Right lobe of liver (tissue), 6 donors: Measurements from ENCODE around the gene GREB1. TPM values are rescaled to one million over a fixed set of nuclear protein-coding genes. Genes with fewer than 3 reads are reported as not detected.

Experiments
- ATAC-seq, 4 donors: fragments of 200-7000 bp; cut with Tn5 transposase; one replicate each; pipeline ENCODE4 v1.9.1; 2020; ENCODE audit warnings: mild to moderate bottlenecking in 4 of 4, moderate library complexity in 4 of 4
- DNase-seq, 3 donors: peaks; one replicate each; pipeline ENCODE4 v3.0.0-alpha.2; 2020
- H3K27ac ChIP-seq, 3 donors: fragments of 200-600 bp; one replicate each; pipeline ENCODE4 v1.8.0; 2022
- H3K27me3 ChIP-seq, 2 donors: fragments of 200-600 bp; one replicate each; pipeline ENCODE4 v1.8.0; 2022
- H3K36me3 ChIP-seq, 4 donors: fragments of 200-600 bp; sonication (generic) in 1 of 4; one replicate each; pipeline versions ENCODE4 v1.5.1 to v1.8.0; 2017 to 2022; ENCODE audit warnings: control low read depth in 1 of 4
- H3K4me1 ChIP-seq, 4 donors: fragments of 200-600 bp; sonication (generic) in 1 of 4; one replicate each; pipeline versions ENCODE4 v1.5.1 to v1.8.0; 2017 to 2022; ENCODE audit warnings: control low read depth in 1 of 4
- H3K4me3 ChIP-seq, 3 donors: fragments of 200-600 bp; one replicate each; pipeline ENCODE4 v1.8.0; 2022
- H3K9me3 ChIP-seq, 4 donors: fragments of 200-600 bp; sonication (generic) in 1 of 4; one replicate each; pipeline versions ENCODE4 v1.5.1 to v1.8.0; 2017 to 2022; ENCODE audit warnings: control low read depth in 1 of 4
- CTCF ChIP-seq, 4 donors: fragments of 200-600 bp in 3 of 4; fragments of 450-650 bp in 1 of 4; IDR thresholded peaks; one replicate each; pipeline versions ENCODE4 v1.5.1 to v1.8.0; 2016 to 2022; ENCODE audit warnings: antibody characterized with exemption in 4 of 4, mild to moderate bottlenecking in 2 of 4
- POLR2A ChIP-seq: fragments of 450-650 bp; IDR thresholded peaks from one replicate; pipeline ENCODE4 v1.6.1; 2017; ENCODE audit warnings: antibody characterized with exemption, mild to moderate bottlenecking
- WGBS: methylation state at CpG from one replicate; pipeline ENCODE4 v1.1.6; 2018; ENCODE audit warnings: low coverage, low lambda C conversion rate; ENCODE audit not compliant: insufficient coverage; ENCODE audit errors: missing lambda C conversion rate; 5-methylcytosine and 5-hydroxymethylcytosine counted together
- intact Hi-C, 2 donors: fragments of 100-400 bp; cut with DNase I; formaldehyde crosslinking; loops; one replicate each; pipeline versions ENCODE4 v1.11.2 to v1.14.1; 2022
- total RNA-seq, 6 experiments: library from RNA; depleted of rRNA in 2 of 6; stranded (reverse); fragments of >200 nt in 2 of 6; fragmentation: NEBNext Ultra II Directional in 3 of 6; extraction: Animal tissue kit (Norgen Biotek cat#: 25700) in 3 of 6; gene quantifications; one replicate each; pipeline versions ENCODE4 v1.1.0 to v1.2.4, GENCODE V29; 2016 to 2023
- donor health status: DM: no; HTN: yes; CAD: no.
- donor health status: DM: no; HTN: no; CAD: no.
- donor health status: DM: no; HTN: no; CAD: no.
- donor health status: DM: no; HTN: yes; CAD: no.
- donor health status: DM: no; HTN: yes; CAD: no.

GREB1 gene
- total RNA-seq, 6 experiments from 2014 or later = 1.6 to 19.5 (median 6.5) TPM

GRCh38 chr2:11495844-11496681 is 37.8 kb upstream of the GREB1 start:
- Histone ChIP-seq H3K4me1 (peaks cover 0 to 30% (median 12%) of the 10 kb centered on the region in 4 donors), H3K27ac (no peak overlapping the region), H3K4me3 (no peak overlapping the region), H3K27me3 (no peaks in the 10 kb centered on the region), H3K36me3 (no peaks in the 10 kb centered on the region), H3K9me3 (no peaks in the 10 kb centered on the region)
- WGBS = 61% methylated on average over 21 of the region's 30 CpGs
- TF ChIP-seq CTCF (IDR thresholded peaks at IDR 0.05) (no peak), POLR2A (no peak)
- no peak for DNase-seq
- peak in 1 of 4 donors; percentile 3 for ATAC-seq
- intact Hi-C loops = no loop called here

GRCh38 chr2:11498543-11499034 is 35.3 kb upstream of the GREB1 start:
- Histone ChIP-seq H3K27ac (peak overlapping the region in 2 of 3 donors; percentile 64 to 70), H3K4me1 (peaks cover 0 to 31% (median 12%) of the 10 kb centered on the region in 4 donors), H3K4me3 (peak overlapping the region in 1 of 3 donors; percentile 2), H3K9me3 (peaks cover 0 to 2% (median 0%) of the 10 kb centered on the region in 4 donors), H3K27me3 (no peaks in the 10 kb centered on the region), H3K36me3 (no peaks in the 10 kb centered on the region)
- intact Hi-C loops = no loop called here
- DNase-seq = peak; percentile 92 to 98 (median 96)
- peak; percentile 94 to 99 (median 97) for ATAC-seq
- TF ChIP-seq CTCF (IDR thresholded peaks at IDR 0.05) (no peak), POLR2A (no peak)
- WGBS = 21% methylated on average over 7 of the region's 9 CpGs

GRCh38 chr2:11499081-11499743 is 34.6 kb upstream of the GREB1 start:
- Histone ChIP-seq H3K9me3 (peaks cover 0 to 2% (median 0%) of the 10 kb centered on the region in 4 donors), H3K27ac (peak overlapping the region in 2 of 3 donors; percentile 64 to 70)
- WGBS = 8% methylated on average over 2 of the region's 4 CpGs

More at GRCh38 chr2:11499081-11499743, 34.6 kb upstream of the GREB1 start:
- ATAC-seq (peak; percentile 24 to 47 (median 41)), DNase-seq (peak in 1 of 3 donors; percentile 50)
- intact Hi-C loops = no loop called here
- Histone ChIP-seq H3K27me3 (no peaks in the 10 kb centered on the region), H3K4me1 (peaks cover 0 to 31% (median 12%) of the 10 kb centered on the region in 4 donors), H3K4me3 (peak overlapping the region in 1 of 3 donors; percentile 2), H3K36me3 (no peaks in the 10 kb centered on the region)
- TF ChIP-seq CTCF (IDR thresholded peaks at IDR 0.05) (no peak), POLR2A (no peak)
